OCI-LY3 (cell line): ENCODE results near the gene NAP1L1.

Source experiments
- H2AFZ ChIP-seq: fragments of 200-600, 300-600 bp; shearing (Covaris generic); 2 replicates; pipeline ENCODE4 v1.6.0; 2014; ENCODE audit warnings: antibody characterized with exemption, low read depth, low read length
- H3K27ac ChIP-seq: fragments of 200-600, 300-600 bp; sonication (generic); 2 replicates; pipeline ENCODE4 v1.5.1; 2014; ENCODE audit warnings: mild to moderate bottlenecking, low read length, moderate library complexity, mixed read lengths
- H3K27me3 ChIP-seq: fragments of 200-600, 300-600 bp; sonication (generic); 2 replicates; pipeline ENCODE4 v1.6.1; 2014; ENCODE audit warnings: low read depth, low read length, mixed read lengths
- H3K36me3 ChIP-seq: fragments of 200-600, 300-600 bp; sonication (generic); replicated peaks from 2 replicates; pipeline ENCODE3; 2014; ENCODE audit warnings: low read depth, low read length, mixed read lengths
- H3K4me1 ChIP-seq: fragments of 300-600, 200-600 bp; sonication (generic); 2 replicates; pipeline ENCODE4 v1.6.1; 2014; ENCODE audit warnings: low read length, mixed read lengths
- H3K4me2 ChIP-seq: fragments of 200-600, 300-600 bp; sonication (generic); 2 replicates; pipeline ENCODE4 v1.6.1; 2014; ENCODE audit warnings: low read length, mixed read lengths
- H3K4me3 ChIP-seq: fragments of 300-600, 200-600 bp; sonication (generic); 2 replicates; pipeline ENCODE4 v1.5.1; 2014; ENCODE audit warnings: antibody characterized with exemption, mild to moderate bottlenecking, low read length, moderate library complexity
- H3K79me2 ChIP-seq: fragments of 300-600, 200-600 bp; shearing (Covaris generic); 2 replicates; pipeline ENCODE4 v1.6.1; 2014; ENCODE audit warnings: mild to moderate bottlenecking, low read length, mixed read lengths
- H3K9ac ChIP-seq: fragments of 300-600, 200-600 bp; shearing (Covaris generic); 2 replicates; pipeline ENCODE4 v1.6.0; 2014; ENCODE audit warnings: mild to moderate bottlenecking, low read length, moderate library complexity
- H3K9me3 ChIP-seq: fragments of 200-600, 300-600 bp; shearing (Covaris generic); 2 replicates; pipeline ENCODE4 v1.6.1; 2014; ENCODE audit warnings: low read length, mixed read lengths; ENCODE audit not compliant: insufficient read depth
- H4K20me1 ChIP-seq: fragments of 200-600, 300-600 bp; sonication (generic); 2 replicates; pipeline ENCODE4 v1.6.1; 2016; ENCODE audit warnings: low read length, mixed read lengths; ENCODE audit not compliant: insufficient read depth
- CTCF ChIP-seq: fragments of 200-600, 300-600 bp; sonication (generic); IDR thresholded peaks from 2 replicates; pipeline ENCODE4 v1.5.1; 2014; ENCODE audit warnings: antibody characterized with exemption, low read length, low read depth
- EZH2phosphoT487 ChIP-seq: fragments of 200-600 bp; shearing (Covaris generic); IDR thresholded peaks from 2 replicates; pipeline ENCODE4 v1.6.1; 2018; ENCODE audit warnings: antibody characterized with exemption, mixed run types, low read depth

NAP1L1 gene

GRCh38 chr12:76094754-76095153, 10.3 kb upstream of the NAP1L1 start:
- no peaks in the 10 kb centered on the region for H3K27me3 ChIP-seq
- no peak overlapping the region for H3K4me3 ChIP-seq
- no peak overlapping the region for H3K4me2 ChIP-seq
- no peak overlapping the region for H3K9ac ChIP-seq
- no peaks in the 10 kb centered on the region for H3K9me3 ChIP-seq
- no peak overlapping the region for H2AFZ ChIP-seq
- H4K20me1 ChIP-seq = no peaks in the 10 kb centered on the region
- no peaks in the 10 kb centered on the region for H3K36me3 ChIP-seq
- no peaks in the 10 kb centered on the region for H3K79me2 ChIP-seq
- H3K27ac ChIP-seq = no peak overlapping the region
- no peaks in the 10 kb centered on the region for H3K4me1 ChIP-seq
- TF ChIP-seq CTCF (no peak), EZH2phosphoT487 (no peak)

- no peaks in the 10 kb centered on the region for H3K27me3 ChIP-seq
- H3K27ac ChIP-seq = no peak overlapping the region
- no peak overlapping the region for H3K4me3 ChIP-seq
- H3K4me2 ChIP-seq = no peak overlapping the region
- H2AFZ ChIP-seq = no peak overlapping the region
- no peak overlapping the region for H3K9ac ChIP-seq
- no peaks in the 10 kb centered on the region for H3K79me2 ChIP-seq
- TF ChIP-seq EZH2phosphoT487 = no peak
- TF ChIP-seq CTCF = no peak
- H3K4me1 ChIP-seq = peaks cover 4% of the 10 kb centered on the region
- H3K36me3 ChIP-seq = no peaks in the 10 kb centered on the region
- H4K20me1 ChIP-seq = no peaks in the 10 kb centered on the region
- no peaks in the 10 kb centered on the region for H3K9me3 ChIP-seq
These were observed 6.8 kb upstream of the NAP1L1 start for GRCh38 chr12:76091246-76091754.

GRCh38 chr12:76085520-76085868, 1.0 kb upstream of the NAP1L1 start:
- Histone ChIP-seq H3K27ac (peak overlapping the region; percentile 86), H3K9me3 (no peaks in the 10 kb centered on the region), H3K36me3 (peaks cover 24% of the 10 kb centered on the region), H3K79me2 (peaks cover 40% of the 10 kb centered on the region), H3K4me3 (peak overlapping the region; percentile 89), H3K9ac (peak overlapping the region; percentile 80), H3K27me3 (no peaks in the 10 kb centered on the region), H4K20me1 (peaks cover 32% of the 10 kb centered on the region), H2AFZ (peak overlapping the region; percentile 90), H3K4me2 (peak overlapping the region; percentile 94), H3K4me1 (peaks cover 34% of the 10 kb centered on the region)
- no peak for TF ChIP-seq EZH2phosphoT487
- no peak for TF ChIP-seq CTCF

GRCh38 chr12:76084863-76085519, 506 bp upstream of the NAP1L1 start:
- Histone ChIP-seq H4K20me1 (peaks cover 37% of the 10 kb centered on the region), H3K9me3 (no peaks in the 10 kb centered on the region), H3K79me2 (peaks cover 45% of the 10 kb centered on the region), H3K9ac (peak overlapping the region; percentile 80), H3K27me3 (no peaks in the 10 kb centered on the region), H3K4me1 (peaks cover 39% of the 10 kb centered on the region), H3K36me3 (peaks cover 29% of the 10 kb centered on the region), H3K27ac (peak overlapping the region; percentile 86), H3K4me3 (peak overlapping the region; percentile 89), H3K4me2 (peak overlapping the region; percentile 94), H2AFZ (peak overlapping the region; percentile 90)
- TF ChIP-seq EZH2phosphoT487 (no peak), CTCF (peak; percentile 83)
